C4-2B (cell line): ENCODE results near the gene KLRK1.
"Not testable (repeated sequence)": the region's sequence is repeated elsewhere in the genome, so short reads cannot be mapped to it uniquely, and the experiment has no call there.

Experiments
- CTCF ChIP-seq: fragments of 450-650 bp; conservative IDR thresholded peaks from 2 replicates; pipeline ENCODE4 v1.5.1; 2017; ENCODE audit warnings: mild to moderate bottlenecking
- ZFX ChIP-seq: fragments of 450-650 bp; IDR thresholded peaks from 2 replicates; pipeline ENCODE4 v1.6.1; 2017

- TF ChIP-seq CTCF, ZFX: not testable (repeated sequence)
Measured at GRCh38 chr12:10340946-10341345, 48.9 kb downstream of the KLRK1 start.
